ENCODE measurements around the gene ROR1.

Gene ROR1

DNA sequence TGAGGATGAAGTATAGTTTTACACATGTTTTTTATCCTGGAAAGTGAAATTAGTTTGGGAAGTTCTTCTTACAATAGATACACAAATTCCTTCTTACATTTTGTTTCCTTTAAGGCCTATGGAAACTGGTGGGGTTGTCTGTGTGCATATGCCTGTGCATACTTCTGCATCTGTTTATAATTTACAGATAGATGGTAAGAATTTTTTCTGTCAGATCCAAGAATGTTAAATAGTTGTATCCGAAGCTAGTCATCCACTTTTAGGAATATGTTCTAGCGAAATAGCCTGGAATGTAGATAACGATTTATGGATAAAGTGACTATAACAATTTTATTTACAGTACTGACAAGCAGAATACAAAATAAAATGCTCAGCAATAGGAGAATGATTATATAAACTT, 194.1 kb downstream of the ROR1 start:
- no peak for DNase-seq
- Histone ChIP-seq H3K14ac (ENCODE audit: low read length in 2 of 2) (no peak overlapping the region), H2AFZ (ENCODE audit: low read depth, low read length) (no peak overlapping the region)

DNA sequence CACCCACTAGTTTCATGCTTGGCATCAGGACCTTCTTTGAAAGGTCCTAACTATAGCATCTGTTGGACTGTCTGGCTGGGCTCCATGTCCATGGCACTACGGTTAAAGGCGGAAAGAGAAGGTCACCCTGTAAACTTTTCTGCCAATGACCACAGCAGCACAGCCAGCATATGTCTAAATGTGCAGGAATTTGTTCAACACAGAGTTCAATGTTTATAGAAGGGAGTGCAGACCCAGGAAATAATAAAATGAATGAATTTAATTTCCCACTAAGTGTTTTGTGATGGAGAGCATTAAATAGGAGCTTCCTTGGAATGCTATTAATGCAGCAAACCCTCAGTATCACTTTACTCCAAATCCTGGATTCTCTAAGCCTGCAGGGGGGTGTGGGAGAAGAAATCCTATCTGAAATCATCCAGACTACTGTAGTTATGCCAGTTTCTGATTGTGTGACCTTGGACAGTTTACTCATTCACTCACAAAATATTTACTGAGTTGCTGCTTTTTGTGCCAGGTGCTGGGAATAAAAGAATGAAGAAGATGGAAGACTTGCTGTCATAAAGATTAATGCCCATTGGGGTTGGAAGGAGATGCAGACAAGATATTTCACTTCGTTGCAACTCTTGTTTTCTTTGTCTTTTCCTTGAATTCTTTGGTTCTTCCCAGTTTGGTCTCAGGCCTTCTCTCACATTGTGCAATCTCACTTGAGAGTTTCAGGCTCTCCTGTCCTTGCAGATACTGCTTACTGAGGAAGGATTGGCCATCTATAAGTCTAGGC, 195.0 kb downstream of the ROR1 start:
- H3K4ac ChIP-seq (ENCODE audit: low read depth in 1 of 2, low read length in 2 of 2): no peak overlapping the region
- peak overlapping the region in 1 of 2 experiments; percentile 23 for H3K23ac ChIP-seq (ENCODE audit: low read length in 2 of 2)
- H3K14ac ChIP-seq (ENCODE audit: low read length in 2 of 2): no peak overlapping the region
- no peak overlapping the region for H3K4me3 ChIP-seq (ENCODE audit: insufficient read depth in 1 of 2, low read depth in 1 of 2, low read length in 2 of 2)
- no peak overlapping the region for H2AFZ ChIP-seq (ENCODE audit: low read depth, low read length)
- H3K4me2 ChIP-seq (ENCODE audit: low read length, poor library complexity, severe bottlenecking): no peak overlapping the region
- WGBS: 91% methylated on average over 3 of the region's 3 CpGs
- H2AK5ac ChIP-seq (ENCODE audit: low read length, severe bottlenecking): peak overlapping the region; percentile 82
- peaks cover 12% of the 10 kb centered on the region for H3K79me1 ChIP-seq (replicated peaks; ENCODE audit: low read length, poor library complexity, severe bottlenecking)
- no peak overlapping the region for H2BK12ac ChIP-seq (ENCODE audit: low read length in 2 of 2)
- no peak overlapping the region for H3K9ac ChIP-seq (ENCODE audit: low read length)
- H2BK15ac ChIP-seq (ENCODE audit: low read depth, poor library complexity, severe bottlenecking): no peak overlapping the region
- H3K18ac ChIP-seq (ENCODE audit: low read depth in 1 of 2, low read length in 2 of 2): peak overlapping the region in 1 of 2 experiments; percentile 61
- H3K27me3 ChIP-seq (ENCODE audit: control insufficient read depth in 1 of 2, insufficient read depth in 1 of 2, low read length in 2 of 2): no peaks in the 10 kb centered on the region
- H3K9me3 ChIP-seq (ENCODE audit: control insufficient read depth, low read length): no peaks in the 10 kb centered on the region
- no peaks in the 10 kb centered on the region for H3K36me3 ChIP-seq (ENCODE audit: control insufficient read depth in 1 of 2, insufficient read depth in 2 of 2, low read depth in 1 of 2, low read length in 2 of 2)
- DNase-seq: peak; percentile 33
- H2BK5ac ChIP-seq (ENCODE audit: low read depth, low read length, poor library complexity, severe bottlenecking): no peak overlapping the region
- H4K91ac ChIP-seq (ENCODE audit: low read length): no peak overlapping the region
- peak overlapping the region; percentile 79 for H3K27ac ChIP-seq (ENCODE audit: low read length, poor library complexity, severe bottlenecking)
- H2BK120ac ChIP-seq (ENCODE audit: low read depth, low read length): no peak overlapping the region
- peaks cover 7% of the 10 kb centered on the region for H3K4me1 ChIP-seq (ENCODE audit: control insufficient read depth, insufficient read depth, low read depth, low read length)
- no peak overlapping the region for H4K8ac ChIP-seq (ENCODE audit: low read length)

More for the DNA sequence above, 194.1 kb downstream of the ROR1 start:
- H2BK5ac ChIP-seq (ENCODE audit: low read depth, low read length, poor library complexity, severe bottlenecking): no peak overlapping the region
- H3K18ac ChIP-seq (ENCODE audit: low read depth in 1 of 2, low read length in 2 of 2): no peak overlapping the region
- H4K91ac ChIP-seq (ENCODE audit: low read length): no peak overlapping the region
- no CpG with 5 or more reads among the region's 3 CpGs for WGBS
- no peak overlapping the region for H2BK15ac ChIP-seq (ENCODE audit: low read depth, poor library complexity, severe bottlenecking)
- no peak overlapping the region for H3K4me3 ChIP-seq (ENCODE audit: insufficient read depth in 1 of 2, low read depth in 1 of 2, low read length in 2 of 2)
- H3K4me2 ChIP-seq (ENCODE audit: low read length, poor library complexity, severe bottlenecking): no peak overlapping the region
- no peak overlapping the region for H3K27ac ChIP-seq (ENCODE audit: low read length, poor library complexity, severe bottlenecking)
- no peaks in the 10 kb centered on the region for H3K27me3 ChIP-seq (ENCODE audit: control insufficient read depth in 1 of 2, insufficient read depth in 1 of 2, low read length in 2 of 2)
- peaks cover 8% of the 10 kb centered on the region for H3K79me1 ChIP-seq (replicated peaks; ENCODE audit: low read length, poor library complexity, severe bottlenecking)
- H4K8ac ChIP-seq (ENCODE audit: low read length): no peak overlapping the region
- H2BK120ac ChIP-seq (ENCODE audit: low read depth, low read length): no peak overlapping the region
- H3K4ac ChIP-seq (ENCODE audit: low read depth in 1 of 2, low read length in 2 of 2): no peak overlapping the region
- no peaks in the 10 kb centered on the region for H3K36me3 ChIP-seq (ENCODE audit: control insufficient read depth in 1 of 2, insufficient read depth in 2 of 2, low read depth in 1 of 2, low read length in 2 of 2)
- no peak overlapping the region for H2AK5ac ChIP-seq (ENCODE audit: low read length, severe bottlenecking)
- H3K9me3 ChIP-seq (ENCODE audit: control insufficient read depth, low read length): no peaks in the 10 kb centered on the region
- no peak overlapping the region for H3K23ac ChIP-seq (ENCODE audit: low read length in 2 of 2)
- peaks cover 7% of the 10 kb centered on the region for H3K4me1 ChIP-seq (ENCODE audit: control insufficient read depth, insufficient read depth, low read depth, low read length)
- no peak overlapping the region for H3K9ac ChIP-seq (ENCODE audit: low read length)
- no peak overlapping the region for H2BK12ac ChIP-seq (ENCODE audit: low read length in 2 of 2)

DNA sequence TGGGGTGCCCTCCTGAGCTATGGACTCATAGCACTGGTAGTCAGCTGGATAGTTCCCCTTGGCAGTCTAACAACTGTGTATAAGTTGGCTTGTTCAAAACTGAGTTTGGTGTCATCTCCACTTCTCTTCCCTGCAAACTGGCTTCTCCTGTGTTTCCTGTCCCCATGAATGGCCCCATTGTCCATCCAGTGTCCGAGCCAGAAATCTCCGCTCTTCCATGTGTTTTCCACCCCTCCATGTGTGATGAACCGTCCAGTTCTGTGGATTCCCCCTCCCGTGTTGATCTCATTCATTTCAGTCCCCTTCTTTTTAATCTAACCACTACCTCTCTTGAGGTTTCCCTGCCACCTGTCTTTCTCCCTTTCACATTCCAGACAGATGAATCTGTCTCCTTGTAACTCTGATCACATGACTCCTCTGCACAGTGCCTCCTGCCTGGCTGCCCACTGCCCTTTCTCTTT, 195.7 kb downstream of the ROR1 start:
- no peak overlapping the region for H3K4ac ChIP-seq (ENCODE audit: low read depth in 1 of 2, low read length in 2 of 2)
- WGBS: 73% methylated on average over 4 of the region's 4 CpGs
- H3K36me3 ChIP-seq (ENCODE audit: control insufficient read depth in 1 of 2, insufficient read depth in 2 of 2, low read depth in 1 of 2, low read length in 2 of 2): no peaks in the 10 kb centered on the region
- H2BK15ac ChIP-seq (ENCODE audit: low read depth, poor library complexity, severe bottlenecking): no peak overlapping the region
- peak overlapping the region in 1 of 2 experiments; percentile 55 for H3K18ac ChIP-seq (ENCODE audit: low read depth in 1 of 2, low read length in 2 of 2)
- H2BK5ac ChIP-seq (ENCODE audit: low read depth, low read length, poor library complexity, severe bottlenecking): no peak overlapping the region
- no peak overlapping the region for H3K9ac ChIP-seq (ENCODE audit: low read length)
- H2BK12ac ChIP-seq (ENCODE audit: low read length in 2 of 2): peak overlapping the region in 1 of 2 experiments; percentile 69
- H4K91ac ChIP-seq (ENCODE audit: low read length): no peak overlapping the region
- peaks cover 12% of the 10 kb centered on the region for H3K79me1 ChIP-seq (replicated peaks; ENCODE audit: low read length, poor library complexity, severe bottlenecking)
- H3K4me2 ChIP-seq (ENCODE audit: low read length, poor library complexity, severe bottlenecking): no peak overlapping the region
- H2AFZ ChIP-seq (ENCODE audit: low read depth, low read length): no peak overlapping the region
- H3K27ac ChIP-seq (ENCODE audit: low read length, poor library complexity, severe bottlenecking): peak overlapping the region; percentile 79
- H3K4me1 ChIP-seq (ENCODE audit: control insufficient read depth, insufficient read depth, low read depth, low read length): peaks cover 7% of the 10 kb centered on the region
- H3K14ac ChIP-seq (ENCODE audit: low read length in 2 of 2): no peak overlapping the region
- H4K8ac ChIP-seq (ENCODE audit: low read length): no peak overlapping the region
- H2BK120ac ChIP-seq (ENCODE audit: low read depth, low read length): no peak overlapping the region
- H3K23ac ChIP-seq (ENCODE audit: low read length in 2 of 2): peak overlapping the region in 1 of 2 experiments; percentile 23
- H3K4me3 ChIP-seq (ENCODE audit: insufficient read depth in 1 of 2, low read depth in 1 of 2, low read length in 2 of 2): no peak overlapping the region
- peak overlapping the region; percentile 82 for H2AK5ac ChIP-seq (ENCODE audit: low read length, severe bottlenecking)
- no peaks in the 10 kb centered on the region for H3K9me3 ChIP-seq (ENCODE audit: control insufficient read depth, low read length)
- DNase-seq: no peak
- no peaks in the 10 kb centered on the region for H3K27me3 ChIP-seq (ENCODE audit: control insufficient read depth in 1 of 2, insufficient read depth in 1 of 2, low read length in 2 of 2)

DNA sequence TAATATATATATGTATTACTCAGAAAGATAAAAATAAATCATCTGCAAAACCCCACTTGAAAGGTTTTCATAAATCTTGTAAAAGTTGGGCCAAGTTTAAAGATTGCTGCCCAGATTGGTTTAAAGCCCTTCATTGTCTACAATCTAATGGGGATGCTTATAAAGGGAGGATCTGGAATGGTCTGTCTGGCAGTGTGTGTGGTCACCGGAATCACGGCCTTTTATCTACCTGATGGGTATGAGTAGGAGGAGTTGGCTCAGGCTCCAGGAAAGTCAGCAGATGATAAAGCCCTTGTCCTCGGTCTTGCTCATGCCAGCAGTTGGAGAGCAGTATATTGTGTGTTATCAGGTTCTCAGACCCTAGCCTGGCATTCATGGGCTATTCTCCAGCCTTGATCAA, 197.7 kb downstream of the ROR1 start:
- WGBS: 90% methylated on average over 3 of the region's 3 CpGs
- peak overlapping the region; percentile 9 for H4K8ac ChIP-seq (ENCODE audit: low read length)
- no peak overlapping the region for H2BK15ac ChIP-seq (ENCODE audit: low read depth, poor library complexity, severe bottlenecking)
- no peak overlapping the region for H2BK120ac ChIP-seq (ENCODE audit: low read depth, low read length)
- no peak overlapping the region for H3K14ac ChIP-seq (ENCODE audit: low read length in 2 of 2)
- peaks cover 11% of the 10 kb centered on the region for H3K4me1 ChIP-seq (ENCODE audit: control insufficient read depth, insufficient read depth, low read depth, low read length)
- H3K27me3 ChIP-seq (ENCODE audit: control insufficient read depth in 1 of 2, insufficient read depth in 1 of 2, low read length in 2 of 2): no peaks in the 10 kb centered on the region
- no peak overlapping the region for H3K18ac ChIP-seq (ENCODE audit: low read depth in 1 of 2, low read length in 2 of 2)
- H3K9me3 ChIP-seq (ENCODE audit: control insufficient read depth, low read length): no peaks in the 10 kb centered on the region
- no peak overlapping the region for H3K23ac ChIP-seq (ENCODE audit: low read length in 2 of 2)
- H3K4me2 ChIP-seq (ENCODE audit: low read length, poor library complexity, severe bottlenecking): no peak overlapping the region
- H2AK5ac ChIP-seq (ENCODE audit: low read length, severe bottlenecking): no peak overlapping the region
- no peak overlapping the region for H3K9ac ChIP-seq (ENCODE audit: low read length)
- peaks cover 10% of the 10 kb centered on the region for H3K79me1 ChIP-seq (replicated peaks; ENCODE audit: low read length, poor library complexity, severe bottlenecking)
- no peak overlapping the region for H3K4ac ChIP-seq (ENCODE audit: low read depth in 1 of 2, low read length in 2 of 2)
- H2BK5ac ChIP-seq (ENCODE audit: low read depth, low read length, poor library complexity, severe bottlenecking): no peak overlapping the region
- no peak overlapping the region for H3K27ac ChIP-seq (ENCODE audit: low read length, poor library complexity, severe bottlenecking)
- no peak for DNase-seq
- H2BK12ac ChIP-seq (ENCODE audit: low read length in 2 of 2): no peak overlapping the region
- no peak overlapping the region for H2AFZ ChIP-seq (ENCODE audit: low read depth, low read length)
- peak overlapping the region; percentile 66 for H4K91ac ChIP-seq (ENCODE audit: low read length)
- no peaks in the 10 kb centered on the region for H3K36me3 ChIP-seq (ENCODE audit: control insufficient read depth in 1 of 2, insufficient read depth in 2 of 2, low read depth in 1 of 2, low read length in 2 of 2)
- H3K4me3 ChIP-seq (ENCODE audit: insufficient read depth in 1 of 2, low read depth in 1 of 2, low read length in 2 of 2): no peak overlapping the region
